Measurements from ENCODE around the gene NOP53.
"Not testable (repeated sequence)": the region's sequence is repeated elsewhere in the genome, so short reads cannot be mapped to it uniquely, and the experiment has no call there.

The NOP53 gene

DNA sequence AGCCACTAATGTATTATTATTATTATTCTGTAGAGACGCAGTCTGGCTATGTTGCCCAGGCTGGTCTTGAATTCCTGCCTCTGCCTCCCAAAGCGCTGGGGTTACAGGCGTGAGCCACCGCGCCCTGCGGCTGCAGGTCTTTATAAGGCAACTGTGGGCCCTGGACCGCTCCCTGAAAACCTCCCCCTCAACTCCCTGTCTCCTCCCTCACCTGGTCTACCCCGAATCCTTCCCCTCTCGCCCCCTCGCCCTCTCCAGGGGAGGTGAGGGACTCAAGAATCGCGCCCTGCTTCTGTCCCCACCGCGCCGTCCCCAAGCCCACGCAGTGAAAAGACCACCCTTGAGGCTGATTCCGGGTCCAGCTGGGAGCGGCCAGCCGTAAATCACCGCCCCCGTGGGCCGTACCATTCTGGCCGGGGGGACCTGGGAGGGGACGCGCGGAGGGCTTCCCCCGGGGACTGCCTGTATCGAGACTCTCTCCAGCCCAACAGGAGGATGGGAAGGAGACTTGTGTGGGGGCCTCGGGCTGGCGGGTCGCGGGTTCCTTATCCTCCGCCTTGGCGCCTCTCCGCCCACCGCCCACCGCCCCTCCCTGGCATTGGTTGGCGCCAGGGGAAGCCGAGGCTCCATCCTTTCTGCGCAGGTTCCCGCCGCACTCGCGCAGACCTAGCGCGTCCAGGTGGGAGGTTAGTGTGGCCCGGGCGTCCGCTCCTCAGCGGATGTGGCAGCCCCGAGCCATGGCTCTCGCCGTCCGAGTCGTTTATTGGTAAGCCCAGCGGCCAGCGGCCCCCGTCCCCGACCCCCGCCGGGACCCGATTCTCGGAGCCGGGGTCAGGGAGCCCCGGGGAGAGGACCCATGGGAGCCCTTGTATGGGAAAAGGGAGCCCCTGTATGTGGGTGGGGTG is 33.0 kb downstream of the NOP53 start, which contains the start of gene SELENOW:
Gene SELENOW (plus strand): TSS at position 655 of the 905 bp plus-strand sequence. CDS start 83 bp downstream, at position 738.
- DNase-seq, result peak; percentile 38 to 73

DNA sequence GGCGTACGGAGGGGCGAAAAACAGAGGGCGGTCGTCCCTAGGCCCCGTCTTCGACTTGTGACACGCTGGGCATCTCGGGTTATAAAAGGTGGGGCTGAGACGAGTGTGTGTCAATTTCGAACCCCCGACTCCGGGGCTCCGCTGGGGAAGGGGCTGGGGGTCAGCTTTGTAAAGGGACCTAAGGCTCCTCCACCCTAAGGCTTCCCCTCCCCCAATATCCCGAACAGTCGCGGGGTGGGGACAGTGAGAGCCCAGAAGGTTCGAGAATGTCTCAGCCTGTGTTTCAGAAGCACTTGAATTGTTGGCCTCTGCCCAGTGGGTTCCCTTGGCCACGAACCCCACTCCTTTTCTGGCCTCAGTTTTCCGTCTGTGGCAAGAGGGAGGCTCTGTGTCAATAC is 33.6 kb downstream of the NOP53 start:
- DNase-seq, result peak in 1 of 2 donors; percentile 4

- no peak for DNase-seq
These were observed 34.3 kb downstream of the NOP53 start for GRCh38 chr19:47779524-47780214.

DNA sequence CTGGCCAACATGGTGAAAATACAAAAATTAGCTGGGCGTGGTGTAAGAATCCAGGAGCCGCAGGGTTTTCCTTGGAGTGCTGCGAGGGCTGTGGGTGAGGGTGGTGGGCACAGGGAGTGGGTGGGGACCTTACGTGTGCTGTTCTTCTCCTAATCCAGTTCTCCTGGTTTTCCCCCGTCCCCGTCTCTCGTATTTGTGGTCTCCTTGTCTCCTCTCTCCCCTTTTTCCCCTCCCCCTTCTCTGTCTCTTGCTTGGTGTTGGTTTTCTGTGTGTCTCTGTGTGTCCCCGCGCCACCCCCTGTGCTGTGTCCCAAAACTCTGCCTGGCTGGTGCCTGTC is 34.8 kb downstream of the NOP53 start:
- DNase-seq, result no peak

DNA sequence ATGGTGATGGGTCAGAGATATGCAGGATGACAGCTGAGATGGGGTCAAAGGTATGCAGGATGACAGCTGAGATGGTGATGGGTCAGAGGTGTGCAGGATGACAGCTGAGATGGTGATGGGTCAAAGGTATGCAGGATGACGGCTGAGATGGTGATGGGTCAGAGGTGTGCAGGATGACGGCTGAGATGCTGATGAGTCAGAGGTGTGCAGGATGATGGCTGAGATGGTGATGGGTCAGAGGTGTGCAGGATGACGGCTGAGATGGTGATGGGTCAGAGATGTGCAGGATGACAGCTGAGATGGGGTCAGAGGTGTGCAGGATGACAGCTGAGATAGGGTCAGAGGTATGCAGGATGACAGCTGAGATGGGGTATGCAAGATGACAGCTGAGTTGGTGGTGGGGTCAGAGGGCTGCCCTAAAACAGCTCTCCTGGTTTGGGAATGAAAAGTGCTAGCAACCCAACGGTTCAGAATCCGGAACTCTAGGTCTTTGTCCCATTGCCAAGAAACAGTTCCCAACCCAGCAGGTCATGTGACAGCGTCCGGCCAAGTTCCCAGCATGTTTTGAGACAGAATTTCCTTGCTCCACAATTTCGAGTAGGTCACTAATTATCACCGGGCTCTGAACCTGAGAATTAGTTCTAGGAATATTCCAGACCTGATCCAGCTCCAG is 36.4 kb downstream of the NOP53 start:
- no peak for DNase-seq

DNA sequence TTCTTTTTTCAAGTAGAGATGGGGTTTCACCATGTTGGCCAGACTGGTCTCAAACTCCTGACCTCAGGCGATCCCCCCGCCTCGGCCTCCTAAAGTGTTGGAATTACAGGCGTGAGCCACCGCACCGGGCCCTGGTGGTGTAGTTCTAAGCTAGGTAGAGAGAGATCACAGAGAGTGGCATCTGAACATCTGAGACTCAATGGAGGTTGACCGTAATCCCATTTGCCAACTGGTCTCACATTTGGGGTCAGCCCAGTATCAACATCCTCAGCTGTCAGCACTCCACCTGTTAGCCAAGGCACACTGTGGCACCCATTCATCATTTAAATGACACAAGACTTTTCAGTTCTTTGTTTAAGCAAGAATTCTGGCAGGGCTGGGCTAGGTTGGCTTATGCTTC is 41.2 kb downstream of the NOP53 start:
- no peak for DNase-seq

GRCh38 chr19:47787307-47787706 is 42.0 kb downstream of the NOP53 start:
- not testable (repeated sequence) for DNase-seq

DNA sequence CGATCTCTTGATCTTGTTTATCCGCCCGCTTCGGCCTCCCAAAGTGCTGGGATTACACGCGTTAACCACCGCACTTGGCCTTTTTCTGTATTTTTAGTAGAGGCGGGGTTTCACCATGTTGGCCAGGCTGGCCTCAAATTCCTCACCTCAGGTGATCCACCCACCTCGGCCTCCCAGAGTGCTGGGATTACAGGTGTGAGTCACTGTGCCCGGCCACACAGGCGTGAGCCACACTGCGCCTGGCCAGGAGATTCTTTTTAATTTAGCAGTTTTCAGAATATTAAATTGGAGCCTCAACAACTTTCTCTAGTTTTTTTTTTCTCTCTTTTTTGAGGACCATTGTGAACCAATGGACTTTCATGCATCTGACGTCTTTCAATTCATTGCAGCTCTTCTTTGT is 44.5 kb downstream of the NOP53 start:
- not testable (repeated sequence) for DNase-seq

DNA sequence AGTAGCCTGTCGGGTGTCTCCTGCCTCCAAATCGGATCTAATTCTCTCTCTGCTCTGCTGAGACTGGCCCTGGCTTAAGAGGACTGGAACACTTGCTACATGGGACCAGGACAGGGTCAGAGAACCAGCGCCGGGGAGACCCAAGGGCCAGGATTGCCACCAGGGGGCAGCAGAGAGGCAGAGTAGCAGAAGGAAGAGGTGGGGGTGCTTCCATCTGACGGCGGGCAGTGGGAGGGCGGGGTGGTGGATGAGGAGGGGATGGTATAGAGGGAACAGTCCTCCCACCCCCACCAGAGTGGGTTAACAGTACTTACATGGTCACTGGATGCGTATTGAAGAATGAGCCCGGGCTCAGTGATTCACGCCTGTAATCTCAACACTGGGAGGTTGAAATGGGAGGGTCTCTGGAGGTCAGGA is 45.1 kb downstream of the NOP53 start:
- DNase-seq, result peak; percentile 33 to 85

- DNase-seq, result no peak
These were observed 47.3 kb downstream of the NOP53 start for GRCh38 chr19:47792616-47793015.

GRCh38 chr19:47794526-47794925 is 49.2 kb downstream of the NOP53 start:
- DNase-seq, result no peak

DNA sequence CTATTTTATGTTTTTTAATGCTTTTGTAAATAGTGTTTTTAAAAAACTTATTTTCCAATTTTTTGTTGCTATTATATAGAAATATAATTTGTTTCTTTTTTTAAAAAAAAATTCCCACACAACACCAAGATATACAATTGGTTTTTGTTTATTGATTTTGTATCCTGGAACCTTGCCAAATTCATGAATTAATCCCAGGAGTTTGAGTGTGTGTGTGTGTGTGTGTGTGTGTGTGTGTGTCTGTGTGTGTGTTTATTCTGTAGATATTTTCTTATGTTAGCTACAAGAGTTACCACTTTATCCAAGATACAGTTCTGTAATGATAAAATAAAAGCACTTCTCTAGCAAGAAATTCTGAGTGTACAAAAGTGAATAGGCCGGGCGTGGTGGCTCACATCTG is 51.4 kb downstream of the NOP53 start:
- no peak for DNase-seq

GRCh38 chr19:47797996-47798903 is 52.9 kb downstream of the NOP53 start:
- DNase-seq, result no peak

GRCh38 chr19:47798904-47799266 is 53.5 kb downstream of the NOP53 start:
- DNase-seq, result no peak

- DNase-seq, result no peak
These were observed 55.9 kb downstream of the NOP53 start for GRCh38 chr19:47801270-47801669.

GRCh38 chr19:47802521-47803043 is 57.2 kb downstream of the NOP53 start:
- DNase-seq, result no peak

DNA sequence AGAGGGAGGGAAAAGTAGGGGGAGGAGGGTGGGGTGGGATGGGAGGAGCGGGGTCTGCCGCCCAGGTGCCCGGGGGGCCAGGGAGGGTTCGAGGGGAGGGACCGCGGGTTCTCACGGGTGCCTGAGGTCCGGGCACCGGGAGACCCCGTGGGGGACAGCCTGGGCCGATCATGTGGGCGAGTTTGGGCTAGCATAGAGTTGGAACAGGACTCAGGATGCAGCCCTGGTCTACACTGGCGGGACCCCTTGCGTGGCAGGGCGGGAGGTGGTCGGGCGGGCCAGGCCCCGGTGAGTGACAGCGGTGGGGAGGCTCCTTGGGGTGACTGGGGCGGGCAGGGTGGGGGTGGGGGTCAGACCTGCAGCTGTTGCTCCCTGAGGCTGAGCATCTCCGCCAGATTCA is 57.8 kb downstream of the NOP53 start:
- not testable (repeated sequence) for DNase-seq

DNA sequence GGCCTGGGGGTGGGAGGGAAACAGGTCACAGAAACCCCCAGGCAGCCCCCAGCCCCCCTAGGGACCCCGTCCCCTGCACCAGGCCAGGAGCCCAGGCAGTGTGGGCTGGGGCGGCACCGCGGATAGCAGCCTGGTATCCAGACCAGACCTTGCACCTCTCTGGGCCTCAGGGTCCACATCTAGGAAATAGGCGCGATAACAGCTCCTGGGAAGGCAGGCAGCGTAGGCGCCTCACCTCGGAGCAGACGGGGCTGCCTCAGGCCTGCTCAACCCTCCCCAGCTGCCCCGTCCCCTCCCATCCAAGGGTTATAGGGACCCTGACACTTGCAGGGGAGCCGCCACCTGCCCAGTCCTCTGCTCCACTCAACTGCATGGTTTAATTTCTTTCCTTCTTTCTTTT is 58.3 kb downstream of the NOP53 start:
- not testable (repeated sequence) for DNase-seq

DNA sequence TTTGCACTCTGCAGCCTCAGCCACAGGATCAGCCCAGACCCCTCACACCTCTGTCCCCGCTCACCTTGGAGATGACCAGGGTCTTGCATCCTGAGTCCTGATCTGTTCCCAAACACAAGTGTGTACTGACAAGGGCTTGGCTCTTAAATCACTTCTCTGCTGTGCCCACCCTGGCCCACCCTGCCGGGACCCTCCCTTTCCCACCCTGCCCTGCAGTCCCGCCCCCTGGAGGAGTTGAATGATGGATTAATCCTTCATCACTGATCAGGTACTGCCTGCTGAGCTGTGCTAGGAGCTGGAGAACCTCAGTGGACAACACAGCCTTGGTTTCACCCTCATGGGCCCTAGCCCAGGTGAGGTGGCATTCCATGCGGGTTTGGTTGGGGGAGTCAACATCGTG is 59.1 kb downstream of the NOP53 start, which contains the start of gene TPRX1:
Gene TPRX1 (minus strand): TSS at position 101 of the 400 bp plus-strand sequence. CDS start 12 bp downstream, at position 89.
- DNase-seq, result not testable (repeated sequence)

DNA sequence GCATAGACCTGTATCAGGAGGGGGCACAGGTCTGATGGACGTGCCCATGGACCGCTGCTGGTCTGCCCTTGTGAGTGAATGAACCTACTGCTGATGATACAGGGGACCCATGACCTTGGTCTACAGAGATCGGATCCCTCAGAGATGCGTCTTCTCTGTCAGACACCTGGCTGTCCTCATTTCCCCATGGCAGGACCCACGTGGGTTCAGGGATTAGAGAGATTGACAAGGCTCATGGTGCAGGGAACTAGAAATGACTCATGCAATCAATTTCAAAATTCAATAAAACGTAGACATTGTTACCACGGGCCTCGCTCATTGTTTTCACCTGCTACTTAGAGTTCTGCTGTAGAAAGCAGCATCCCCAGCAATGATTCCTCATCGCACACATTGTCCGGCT is 60.0 kb downstream of the NOP53 start:
- DNase-seq, result no peak

DNA sequence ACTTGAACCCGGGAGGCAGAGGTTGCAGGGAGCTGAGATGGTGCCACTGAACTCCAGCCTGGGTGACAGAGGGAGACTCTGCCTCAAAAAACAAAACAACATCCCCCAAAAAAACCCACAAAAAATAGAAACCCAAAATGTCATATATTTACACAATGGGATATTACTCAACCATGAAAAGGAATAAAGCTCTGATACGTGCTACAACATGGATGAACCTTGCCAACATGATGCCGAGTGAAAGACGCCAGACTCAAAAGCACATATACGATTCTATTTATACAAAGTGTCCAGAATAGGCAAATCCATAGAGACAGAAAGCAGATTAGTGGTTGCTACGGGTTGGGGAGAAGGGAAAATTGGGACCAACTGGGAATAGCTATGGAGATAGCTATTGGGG is 61.1 kb downstream of the NOP53 start:
- no peak for DNase-seq

All from inflammatory macrophage treated with lipopolysaccharide for 1 hour (primary cell).